ENCODE measurements around the gene KLK14.

KLK14 gene

DNA sequence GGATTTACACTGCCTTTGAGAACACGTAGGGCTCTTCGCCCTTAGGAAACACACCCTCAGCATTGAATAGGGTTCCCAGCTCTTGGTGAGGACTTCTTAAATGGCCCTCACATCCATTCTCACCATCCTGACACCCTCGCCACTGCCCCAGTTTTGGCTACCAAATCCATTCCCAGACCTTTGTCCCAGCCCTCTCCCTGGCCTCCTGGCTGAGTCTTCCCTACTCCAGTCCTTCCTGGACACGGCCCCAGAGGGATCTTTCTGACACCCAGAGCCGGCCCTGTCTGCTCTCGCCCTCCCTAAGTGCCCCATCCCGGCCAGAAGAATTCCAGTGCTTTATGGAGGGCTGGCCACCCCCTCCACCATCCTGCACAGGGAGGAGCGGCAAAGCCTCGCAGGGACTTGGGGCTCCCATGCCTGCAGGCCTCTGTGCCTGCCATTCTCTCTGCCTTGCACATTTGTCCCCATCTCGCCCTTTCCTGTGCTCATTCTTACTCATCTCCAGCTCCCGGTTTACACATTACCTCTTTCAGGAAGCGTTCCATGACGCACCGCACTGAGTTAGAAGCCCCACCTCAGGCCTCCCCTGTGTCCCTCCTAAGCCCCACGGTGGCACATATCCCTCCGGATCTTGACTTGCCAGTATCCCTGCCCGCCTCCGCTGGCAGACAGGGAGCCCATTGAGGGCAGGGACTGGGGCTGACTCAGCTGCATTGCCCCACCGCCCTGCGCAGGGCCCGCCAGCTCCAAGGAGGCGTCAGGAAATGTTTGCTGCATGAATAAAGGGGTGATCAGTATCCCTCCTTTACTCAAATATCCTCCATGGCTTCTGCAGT is 11.0 kb upstream of the KLK14 start:
- no peaks in the 10 kb centered on the region for H3K9me3 Mint-ChIP-seq
- H3K36me3 Mint-ChIP-seq (ENCODE audit: low read depth) = no peaks in the 10 kb centered on the region
- H3K4me1 Mint-ChIP-seq = peaks cover 17% of the 10 kb centered on the region

GRCh38 chr19:51093101-51093500 is 10.4 kb upstream of the KLK14 start:
- Mint-ChIP-seq H3K27me3 (ENCODE audit: low read depth, poor library complexity) (peaks cover 7% of the 10 kb centered on the region), H3K9me3 (no peaks in the 10 kb centered on the region), H3K4me1 (peaks cover 17% of the 10 kb centered on the region), H3K4me3 (no peak overlapping the region), H3K27ac (no peak overlapping the region), H3K36me3 (ENCODE audit: low read depth) (no peaks in the 10 kb centered on the region)
- no peak for DNase-seq
- no peak for TF ChIP-seq CTCF (IDR thresholded peaks at IDR 0.05)

More for the DNA sequence above, 11.0 kb upstream of the KLK14 start:
- TF ChIP-seq CTCF (IDR thresholded peaks at IDR 0.05) = no peak
- Mint-ChIP-seq H3K27me3 (ENCODE audit: low read depth, poor library complexity) (peaks cover 7% of the 10 kb centered on the region), H3K4me3 (no peak overlapping the region), H3K27ac (no peak overlapping the region)
- DNase-seq = no peak

- Mint-ChIP-seq H3K36me3 (ENCODE audit: low read depth) (no peaks in the 10 kb centered on the region), H3K27ac (no peak overlapping the region), H3K4me1 (peaks cover 18% of the 10 kb centered on the region), H3K4me3 (no peak overlapping the region), H3K9me3 (no peaks in the 10 kb centered on the region), H3K27me3 (ENCODE audit: low read depth, poor library complexity) (peaks cover 10% of the 10 kb centered on the region)
- no peak for TF ChIP-seq CTCF (IDR thresholded peaks at IDR 0.05)
- DNase-seq = no peak
Measured at GRCh38 chr19:51091895-51092873, 9.5 kb upstream of the KLK14 start.

DNA sequence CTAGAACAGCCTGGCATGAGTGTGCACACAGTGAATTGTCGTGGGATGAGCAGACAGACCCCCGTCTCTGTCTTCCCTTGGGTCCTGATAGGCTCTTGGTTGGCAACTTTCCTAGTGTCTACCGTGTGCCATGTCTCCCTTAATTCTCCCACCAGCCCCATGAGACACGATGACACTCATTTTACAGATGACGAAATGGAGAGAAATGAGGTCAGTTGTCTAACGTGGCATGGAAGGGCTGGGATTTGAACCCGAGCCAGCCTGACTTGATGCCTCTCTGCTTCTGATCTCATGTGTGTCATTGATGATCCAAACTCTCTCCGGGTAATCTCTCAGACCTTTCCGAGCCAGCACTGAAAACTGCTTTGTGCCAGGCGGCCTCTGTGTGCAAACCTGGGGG is 8.4 kb upstream of the KLK14 start:
- TF ChIP-seq CTCF (IDR thresholded peaks at IDR 0.05) = no peak
- no peak for DNase-seq
- no peaks in the 10 kb centered on the region for H3K9me3 Mint-ChIP-seq
- no peaks in the 10 kb centered on the region for H3K36me3 Mint-ChIP-seq (ENCODE audit: low read depth)
- H3K4me3 Mint-ChIP-seq = no peak overlapping the region
- H3K27me3 Mint-ChIP-seq (ENCODE audit: low read depth, poor library complexity) = peaks cover 18% of the 10 kb centered on the region
- peaks cover 25% of the 10 kb centered on the region for H3K4me1 Mint-ChIP-seq
- no peak overlapping the region for H3K27ac Mint-ChIP-seq

- Mint-ChIP-seq H3K4me3 (no peak overlapping the region), H3K9me3 (no peaks in the 10 kb centered on the region), H3K36me3 (ENCODE audit: low read depth) (no peaks in the 10 kb centered on the region), H3K27me3 (ENCODE audit: low read depth, poor library complexity) (peaks cover 18% of the 10 kb centered on the region), H3K4me1 (peaks cover 25% of the 10 kb centered on the region), H3K27ac (no peak overlapping the region)
- no peak for TF ChIP-seq CTCF (IDR thresholded peaks at IDR 0.05)
- no peak for DNase-seq
Measured at GRCh38 chr19:51090471-51090870, 7.8 kb upstream of the KLK14 start.

Data from nephron progenitor cell (in vitro differentiated cells).